ENCODE results near the gene LDLRAP1.
"Not testable (repeated sequence)": the region's sequence is repeated elsewhere in the genome, so short reads cannot be mapped to it uniquely, and the experiment has no call there.

The LDLRAP1 gene

DNA sequence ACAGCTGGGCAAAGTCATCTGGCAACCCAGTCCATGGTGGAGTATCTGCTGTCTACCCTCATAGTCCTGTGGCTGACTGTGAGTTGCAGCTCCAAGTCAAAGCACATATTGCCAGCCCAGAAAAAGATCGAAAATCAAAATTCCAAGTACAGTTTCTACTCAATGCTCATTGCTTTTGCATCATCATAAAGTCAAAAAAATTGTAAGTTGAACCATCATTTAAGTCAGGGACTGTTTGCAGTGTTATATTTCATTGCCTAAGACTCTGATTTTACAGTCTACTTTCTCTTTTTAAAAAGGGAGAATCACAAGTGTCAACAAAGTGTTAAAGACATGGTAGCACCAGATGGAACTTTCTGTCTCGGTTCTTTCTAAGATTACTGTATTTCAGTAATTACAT, 50.5 kb downstream of the LDLRAP1 start:
- TF ChIP-seq, protein P1, sequence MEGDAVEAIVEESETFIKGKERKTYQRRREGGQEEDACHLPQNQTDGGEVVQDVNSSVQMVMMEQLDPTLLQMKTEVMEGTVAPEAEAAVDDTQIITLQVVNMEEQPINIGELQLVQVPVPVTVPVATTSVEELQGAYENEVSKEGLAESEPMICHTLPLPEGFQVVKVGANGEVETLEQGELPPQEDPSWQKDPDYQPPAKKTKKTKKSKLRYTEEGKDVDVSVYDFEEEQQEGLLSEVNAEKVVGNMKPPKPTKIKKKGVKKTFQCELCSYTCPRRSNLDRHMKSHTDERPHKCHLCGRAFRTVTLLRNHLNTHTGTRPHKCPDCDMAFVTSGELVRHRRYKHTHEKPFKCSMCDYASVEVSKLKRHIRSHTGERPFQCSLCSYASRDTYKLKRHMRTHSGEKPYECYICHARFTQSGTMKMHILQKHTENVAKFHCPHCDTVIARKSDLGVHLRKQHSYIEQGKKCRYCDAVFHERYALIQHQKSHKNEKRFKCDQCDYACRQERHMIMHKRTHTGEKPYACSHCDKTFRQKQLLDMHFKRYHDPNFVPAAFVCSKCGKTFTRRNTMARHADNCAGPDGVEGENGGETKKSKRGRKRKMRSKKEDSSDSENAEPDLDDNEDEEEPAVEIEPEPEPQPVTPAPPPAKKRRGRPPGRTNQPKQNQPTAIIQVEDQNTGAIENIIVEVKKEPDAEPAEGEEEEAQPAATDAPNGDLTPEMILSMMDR (IDR thresholded peaks at IDR 0.05; ENCODE audit: low read depth, low read length), result no peak
- no peak for DNase-seq (ENCODE audit: extremely low read depth, low read depth)

DNA sequence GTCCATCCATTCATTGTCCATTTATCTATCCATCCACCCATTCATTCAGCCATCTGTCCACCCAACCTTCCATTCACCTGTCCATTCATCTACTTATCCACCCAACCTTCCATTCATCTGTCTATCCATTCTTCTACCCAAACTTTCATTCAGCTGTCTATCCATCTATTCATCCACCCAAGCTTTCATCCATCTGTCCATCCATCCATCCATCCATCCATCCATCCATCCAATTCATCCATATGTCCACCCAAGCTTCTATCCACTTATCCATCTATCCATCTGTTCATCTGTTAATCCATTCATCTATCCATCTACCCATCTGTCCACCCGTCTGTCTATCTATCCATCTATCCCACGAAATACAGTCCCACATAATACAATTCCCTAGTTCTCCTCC, 51.6 kb downstream of the LDLRAP1 start:
- no peak for DNase-seq (ENCODE audit: extremely low read depth, low read depth)
- TF ChIP-seq, protein P1 (IDR thresholded peaks at IDR 0.05; ENCODE audit: low read depth, low read length), result no peak

- DNase-seq (ENCODE audit: extremely low read depth, low read depth), result not testable (repeated sequence)
Measured at GRCh38 chr1:25596641-25597040, 53.2 kb downstream of the LDLRAP1 start.

DNA sequence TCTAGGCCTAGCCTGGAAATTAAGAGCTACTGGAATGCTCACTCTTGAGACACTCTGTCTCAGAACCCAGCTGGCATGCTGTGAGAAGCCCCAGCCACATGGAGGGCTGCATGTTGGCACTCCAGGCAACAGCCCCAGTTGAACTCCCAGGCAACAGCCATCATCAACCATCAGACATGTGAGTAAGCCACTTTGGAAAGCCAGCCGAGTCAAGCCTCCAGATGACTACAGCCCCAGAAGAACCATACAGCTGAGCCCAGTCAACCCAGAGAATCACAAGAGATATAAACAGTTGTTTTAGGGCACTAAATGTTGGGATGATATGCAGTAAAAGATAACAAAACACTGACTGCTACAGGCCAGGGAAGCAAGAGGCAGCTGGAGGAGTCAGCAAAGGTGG, 55.5 kb downstream of the LDLRAP1 start:
- DNase-seq (ENCODE audit: extremely low read depth, low read depth), result no peak
- TF ChIP-seq, protein P1 (IDR thresholded peaks at IDR 0.05; ENCODE audit: low read depth, low read length), result no peak

DNA sequence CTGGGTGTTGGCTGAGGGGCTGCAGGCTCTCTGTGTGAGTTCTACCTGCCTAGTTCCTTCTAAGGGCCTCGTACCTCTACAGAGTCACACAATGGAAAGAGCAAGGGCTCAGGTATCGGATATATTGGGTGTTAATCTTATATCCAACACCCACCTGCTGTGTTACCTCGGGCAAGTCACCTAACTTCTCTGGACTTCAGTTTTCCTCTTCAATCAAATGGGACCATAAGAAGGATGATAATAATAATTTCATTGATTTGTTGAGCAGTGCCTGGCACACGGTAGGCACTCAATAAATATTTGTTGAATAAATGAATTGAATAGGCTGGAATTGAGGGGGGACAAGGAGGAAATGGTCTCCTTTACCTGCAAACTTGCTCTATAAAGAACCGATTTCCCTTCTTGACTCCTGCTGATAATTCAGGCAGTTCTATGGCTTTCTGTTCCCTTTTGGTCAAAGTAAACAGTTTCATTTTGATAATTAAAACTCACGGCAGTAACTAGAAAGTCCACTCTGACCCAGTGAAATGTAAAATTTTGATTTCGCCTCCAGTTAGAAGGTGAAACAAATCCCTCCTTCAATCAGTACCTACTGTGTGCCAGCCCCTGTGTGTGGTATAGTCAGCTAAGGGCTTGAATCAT, 56.7 kb downstream of the LDLRAP1 start:
- no peak for DNase-seq (ENCODE audit: extremely low read depth, low read depth)
- TF ChIP-seq, protein P1 (IDR thresholded peaks at IDR 0.05; ENCODE audit: low read depth, low read length), result no peak

DNA sequence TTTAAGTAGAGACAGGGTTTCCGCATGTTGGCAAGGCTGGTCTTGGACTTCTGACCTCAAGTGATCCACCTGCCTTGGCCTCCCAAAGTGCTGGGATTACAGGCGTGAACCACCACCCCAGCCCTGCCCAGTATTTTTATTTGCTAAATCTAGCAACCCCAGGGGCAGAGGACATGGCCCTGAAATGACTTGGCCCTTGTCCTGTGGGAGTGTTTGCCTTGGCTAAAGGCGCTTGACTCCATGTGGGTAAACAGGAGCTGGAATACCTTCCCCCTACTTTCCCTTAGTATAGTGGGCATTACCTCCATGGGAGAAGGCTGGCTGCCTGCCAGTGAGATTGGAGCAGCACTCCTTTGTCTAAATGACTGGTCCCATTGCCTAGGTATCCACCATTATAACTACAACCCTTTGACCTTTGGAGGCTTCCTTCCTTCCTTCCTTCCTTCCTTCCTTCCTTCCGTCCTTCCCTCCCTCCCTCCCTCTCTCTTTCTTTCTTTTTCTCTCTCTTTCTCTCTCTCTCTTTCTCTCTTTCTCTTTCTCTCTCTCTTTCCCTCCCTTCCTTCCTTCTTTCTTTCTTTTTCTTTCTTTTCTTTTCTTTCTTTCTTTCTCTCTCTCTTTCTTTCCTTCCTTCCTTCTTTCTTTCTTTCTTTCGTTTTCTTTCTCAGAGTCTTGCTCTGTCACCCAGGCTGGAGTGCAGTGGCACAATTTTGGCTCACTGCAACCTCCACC, 57.7 kb downstream of the LDLRAP1 start:
- DNase-seq (ENCODE audit: extremely low read depth, low read depth), result not testable (repeated sequence)

- not testable (repeated sequence) for DNase-seq (ENCODE audit: extremely low read depth, low read depth)
Measured at GRCh38 chr1:25603779-25604538, 60.6 kb downstream of the LDLRAP1 start.

DNA sequence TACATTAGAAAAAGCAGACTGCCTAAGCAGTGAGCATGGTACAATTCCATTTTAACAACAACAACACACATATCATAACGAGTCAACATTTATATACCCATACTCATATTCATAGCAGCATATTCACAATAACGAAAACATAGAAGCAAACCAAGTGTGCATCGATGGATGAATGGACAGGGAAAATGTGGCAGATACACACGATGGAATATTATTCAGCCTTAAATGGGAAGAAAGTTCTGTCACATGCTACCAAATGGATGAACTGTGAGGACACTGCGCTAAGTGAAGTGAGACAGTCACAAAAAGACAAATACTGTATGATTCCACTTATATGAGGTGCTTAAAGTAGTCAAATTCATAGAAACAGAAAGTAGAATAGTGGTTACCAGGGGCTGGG, 63.7 kb downstream of the LDLRAP1 start:
- TF ChIP-seq, protein P1 (IDR thresholded peaks at IDR 0.05; ENCODE audit: low read depth, low read length), result no peak

More for the DNA sequence above, 63.7 kb downstream of the LDLRAP1 start:
- DNase-seq (ENCODE audit: extremely low read depth, low read depth), result no peak
